GM18505 (cell line): Measurements from ENCODE around the gene ARHGAP18.
A peak's percentile ranks its signal among the peaks of the same experiment; 100 is the strongest.

Experiments used
- ATAC-seq: cut with Tn5 transposase; IDR thresholded peaks from one replicate; pipeline ENCODE4 v1.9.1; 2021; ENCODE audit not compliant: unreplicated experiment
- POLR2A ChIP-seq: IDR thresholded peaks from 4 replicates; pipeline ENCODE4 v1.6.1; 2011; ENCODE audit warnings: borderline replicate concordance; ENCODE audit not compliant: insufficient read depth, insufficient read length; ENCODE audit errors: extremely low read depth

ARHGAP18 gene

GRCh38 chr6:129736105-129736504, 26.1 kb upstream of the ARHGAP18 start:
- no peak for TF ChIP-seq POLR2A
- no peak for ATAC-seq

GRCh38 chr6:129733290-129733689, 23.3 kb upstream of the ARHGAP18 start:
- no peak for TF ChIP-seq POLR2A
- ATAC-seq = peak; percentile 54

- no peak for ATAC-seq
- TF ChIP-seq POLR2A = no peak
Observed at GRCh38 chr6:129732542-129732941, 22.6 kb upstream of the ARHGAP18 start.

GRCh38 chr6:129732034-129732433, 22.1 kb upstream of the ARHGAP18 start:
- no peak for TF ChIP-seq POLR2A
- ATAC-seq = no peak

GRCh38 chr6:129731428-129731827, 21.5 kb upstream of the ARHGAP18 start:
- TF ChIP-seq POLR2A = no peak

GRCh38 chr6:129730477-129731165, 20.6 kb upstream of the ARHGAP18 start:
- ATAC-seq = no peak
- no peak for TF ChIP-seq POLR2A

More at GRCh38 chr6:129731428-129731827, 21.5 kb upstream of the ARHGAP18 start:
- ATAC-seq = no peak

GRCh38 chr6:129726650-129727049, 16.7 kb upstream of the ARHGAP18 start:
- TF ChIP-seq POLR2A = no peak
- ATAC-seq = no peak

- TF ChIP-seq POLR2A = no peak
- no peak for ATAC-seq
Observed at GRCh38 chr6:129725341-129725740, 15.4 kb upstream of the ARHGAP18 start.

GRCh38 chr6:129719692-129720091, 9.7 kb upstream of the ARHGAP18 start:
- ATAC-seq = no peak
- no peak for TF ChIP-seq POLR2A

- TF ChIP-seq POLR2A = no peak
- no peak for ATAC-seq
Observed at GRCh38 chr6:129717277-129717676, 7.3 kb upstream of the ARHGAP18 start.

- TF ChIP-seq POLR2A = no peak
- no peak for ATAC-seq
Observed at GRCh38 chr6:129713806-129714333, 3.9 kb upstream of the ARHGAP18 start.

GRCh38 chr6:129711271-129711631, 1.3 kb upstream of the ARHGAP18 start:
- no peak for TF ChIP-seq POLR2A
- ATAC-seq = no peak

GRCh38 chr6:129710450-129711270, 683 bp upstream of the ARHGAP18 start:
- no peak for TF ChIP-seq POLR2A
- no peak for ATAC-seq
